Measurements from ENCODE around the gene HIP1R.
"Not testable (repeated sequence)": the region's sequence is repeated elsewhere in the genome, so short reads cannot be mapped to it uniquely, and the experiment has no call there.

The HIP1R gene

GRCh38 chr12:122878780-122879612 is 43.7 kb downstream of the HIP1R start:
- DNase-seq: no peak

DNA sequence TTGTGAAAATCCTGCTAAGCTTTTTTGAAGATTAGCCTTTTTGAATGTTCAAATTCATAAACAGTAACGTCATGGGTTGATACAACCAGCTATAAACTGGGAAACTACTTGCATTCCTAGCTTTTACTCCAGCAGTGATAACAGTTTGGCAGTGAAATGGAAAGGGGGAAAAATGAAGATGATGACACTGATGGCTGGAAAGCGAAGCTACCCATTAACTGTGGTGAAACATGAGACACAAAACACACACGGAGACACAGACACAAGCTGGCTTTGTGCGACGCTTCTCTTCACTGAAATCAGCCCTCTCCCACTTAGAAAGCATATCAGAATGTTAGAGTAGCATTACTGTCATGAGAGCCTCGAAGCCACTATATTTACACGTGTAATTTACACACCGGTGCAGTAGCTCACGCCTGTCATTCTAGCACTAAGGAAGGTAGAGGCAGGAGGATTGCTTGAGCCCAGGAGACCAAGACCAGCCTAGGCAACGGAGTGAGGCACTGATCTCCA is 45.0 kb downstream of the HIP1R start:
- no peak for DNase-seq

DNA sequence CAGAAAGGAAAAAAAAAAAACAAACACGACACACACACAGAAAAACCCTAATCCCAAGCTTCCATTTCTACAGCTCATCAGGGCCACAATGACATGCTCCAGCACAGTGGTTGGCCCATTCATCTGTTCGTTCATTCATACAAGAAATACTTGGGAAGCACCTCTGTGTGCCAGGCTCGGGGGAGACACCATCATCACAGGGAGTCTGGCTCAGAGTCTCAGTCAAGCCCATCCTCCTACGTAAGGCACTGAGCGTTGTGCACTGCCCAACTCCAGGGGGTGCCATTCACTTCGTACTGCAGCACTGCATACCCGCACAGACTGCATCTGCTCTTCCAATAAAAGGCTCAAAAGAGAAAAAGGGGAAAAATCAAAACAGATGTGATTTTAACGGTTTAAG is 45.4 kb downstream of the HIP1R start:
- no peak for DNase-seq

- no peak for DNase-seq
Observed at GRCh38 chr12:122882908-122883558, 47.8 kb downstream of the HIP1R start.

- no peak for DNase-seq
Observed at GRCh38 chr12:122884091-122884826, 49.0 kb downstream of the HIP1R start.

- DNase-seq: no peak
Observed at GRCh38 chr12:122884860-122885259, 49.6 kb downstream of the HIP1R start.

DNA sequence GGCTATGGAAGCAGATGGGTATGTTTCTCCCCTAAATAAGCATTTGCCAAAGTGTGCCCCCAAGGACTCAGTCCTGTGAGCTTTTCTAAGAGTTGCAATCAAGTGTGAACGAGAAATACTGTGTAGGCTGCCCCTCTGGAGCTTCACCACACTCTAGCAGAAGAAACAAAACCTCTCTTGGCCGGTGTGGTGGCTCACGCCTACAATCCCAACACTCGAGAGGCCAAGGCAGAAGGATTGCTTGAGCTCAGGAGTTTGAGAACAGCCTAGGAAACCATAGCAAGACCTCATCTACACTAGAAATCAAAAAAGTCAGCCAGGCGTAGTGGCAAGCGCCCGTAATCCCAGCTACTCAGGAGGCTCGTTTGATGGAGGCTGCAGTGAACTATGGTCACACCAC is 50.9 kb downstream of the HIP1R start:
- no peak for DNase-seq

- no peak for DNase-seq
Observed at GRCh38 chr12:122886851-122887818, 51.9 kb downstream of the HIP1R start.

DNA sequence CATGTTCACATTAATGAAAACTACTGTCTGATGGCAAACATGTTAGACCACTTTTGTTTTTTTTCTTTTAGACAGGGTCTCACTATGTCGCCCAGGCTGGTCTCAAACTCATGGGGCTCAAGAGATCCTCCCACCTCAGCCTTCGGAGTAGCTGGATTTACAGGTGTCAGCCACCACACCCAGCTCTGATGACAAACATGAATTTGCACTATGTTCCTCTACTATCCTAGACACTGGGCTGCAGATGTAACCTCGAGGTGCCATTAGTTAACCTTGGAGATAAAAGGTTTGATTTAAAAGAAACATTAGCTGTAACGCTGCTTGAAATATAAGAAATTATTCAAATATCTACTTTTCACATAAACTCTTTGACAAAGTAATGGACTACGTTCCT is 52.6 kb downstream of the HIP1R start:
- no peak for DNase-seq

GRCh38 chr12:122888232-122888752 is 53.0 kb downstream of the HIP1R start:
- DNase-seq: no peak

DNA sequence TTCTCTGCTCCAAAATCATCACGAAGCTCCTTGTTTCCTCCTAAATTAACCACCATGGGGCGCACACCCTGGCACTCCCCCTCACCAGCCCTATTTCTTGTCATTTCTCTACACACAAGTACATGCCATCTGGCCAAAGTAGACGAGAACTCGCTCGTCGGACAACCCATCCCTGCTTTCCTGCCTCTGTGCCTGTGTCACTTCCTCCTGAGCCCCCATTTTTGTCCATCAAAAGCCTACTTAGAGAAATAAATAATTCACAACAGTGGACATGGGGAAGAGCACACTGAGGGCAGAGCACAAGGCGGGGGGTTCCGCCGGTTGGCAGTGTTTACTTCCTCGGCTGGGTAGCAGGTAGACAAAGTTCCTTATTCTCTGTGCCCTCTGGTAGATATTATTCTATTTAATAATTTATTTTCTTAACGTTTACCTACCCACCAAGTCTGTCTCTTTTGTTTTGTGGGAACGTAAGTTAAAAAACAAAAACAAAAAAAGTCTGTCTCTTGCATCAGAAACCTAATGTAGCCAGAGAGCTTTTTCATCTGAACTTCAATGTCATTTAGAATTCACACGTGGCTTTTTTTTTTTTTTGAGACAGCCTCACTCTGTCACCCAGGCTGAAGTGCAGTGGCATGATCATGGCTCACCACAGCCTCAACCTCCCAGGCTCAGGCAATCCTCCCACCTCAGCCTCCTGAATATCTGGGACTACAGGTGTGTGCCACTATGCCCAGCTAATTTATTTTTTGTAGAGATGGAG is 54.7 kb downstream of the HIP1R start:
- DNase-seq: no peak

GRCh38 chr12:122891661-122892525 is 56.6 kb downstream of the HIP1R start:
- DNase-seq: no peak

DNA sequence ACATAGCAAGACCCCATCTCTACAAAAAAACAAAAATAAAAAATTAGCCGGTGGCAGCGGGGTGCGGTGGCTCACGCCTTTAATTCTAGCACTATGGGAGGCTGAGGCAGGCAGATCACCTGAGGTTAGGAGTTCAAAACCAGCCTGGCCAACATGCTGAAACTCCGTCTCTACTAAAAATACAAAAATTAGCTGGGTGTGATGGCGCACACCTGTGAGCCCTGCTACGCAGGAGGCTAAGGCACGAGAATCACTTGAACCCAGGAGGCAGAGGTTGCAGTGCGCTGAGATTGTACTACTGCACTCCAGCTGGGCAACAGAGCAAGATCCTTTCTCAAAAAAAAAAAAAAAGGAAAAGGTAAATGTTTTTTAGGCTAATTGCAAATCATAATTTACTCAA is 57.5 kb downstream of the HIP1R start:
- not testable (repeated sequence) for DNase-seq

- DNase-seq: no peak
Observed at GRCh38 chr12:122893208-122894153, 58.2 kb downstream of the HIP1R start.

DNA sequence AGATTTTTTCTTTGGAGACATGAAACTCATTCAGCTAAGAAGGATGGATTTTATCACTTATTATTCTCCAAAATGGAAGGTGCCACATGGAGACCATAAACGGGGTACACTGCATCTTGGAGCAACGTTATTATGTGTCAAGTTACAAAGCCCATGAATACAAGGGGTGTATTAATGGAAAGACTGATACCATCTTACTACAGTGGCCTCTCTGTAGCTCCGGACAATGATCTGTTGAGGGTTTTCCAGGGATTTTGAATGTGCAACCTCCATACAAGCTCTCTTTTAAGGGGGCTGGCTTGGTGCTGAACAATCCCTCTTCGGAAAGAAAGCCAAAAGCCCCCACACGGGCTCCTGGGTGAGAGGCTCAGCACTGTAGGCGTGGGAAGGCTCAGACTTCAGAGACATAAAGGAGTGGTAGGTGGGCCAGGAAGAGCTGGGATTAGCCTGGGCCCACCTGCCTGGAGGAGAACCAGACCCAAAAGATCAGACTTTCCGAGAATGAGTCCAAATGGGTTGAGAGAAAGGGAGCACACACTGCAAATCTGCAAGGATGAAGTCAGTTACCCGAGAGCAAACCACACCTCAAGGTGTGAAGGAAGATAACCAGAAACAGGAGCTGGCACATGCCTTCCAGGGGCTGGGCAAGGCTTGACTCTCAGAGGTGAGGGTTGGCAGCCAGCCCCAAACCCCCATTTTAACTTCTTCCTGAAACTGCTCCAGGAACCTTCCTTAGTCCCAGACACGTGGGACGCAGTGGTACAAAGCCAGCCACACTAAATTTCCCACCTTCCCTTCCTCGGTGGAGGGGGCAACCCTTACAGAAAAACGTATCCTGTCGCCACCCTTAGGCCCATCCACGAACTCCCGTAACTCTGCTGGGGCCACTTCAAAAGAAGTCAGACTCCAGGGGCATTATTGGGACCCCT is 59.2 kb downstream of the HIP1R start:
- DNase-seq: no peak

- no peak for DNase-seq
Observed at GRCh38 chr12:122895320-122895703, 60.1 kb downstream of the HIP1R start.

DNA sequence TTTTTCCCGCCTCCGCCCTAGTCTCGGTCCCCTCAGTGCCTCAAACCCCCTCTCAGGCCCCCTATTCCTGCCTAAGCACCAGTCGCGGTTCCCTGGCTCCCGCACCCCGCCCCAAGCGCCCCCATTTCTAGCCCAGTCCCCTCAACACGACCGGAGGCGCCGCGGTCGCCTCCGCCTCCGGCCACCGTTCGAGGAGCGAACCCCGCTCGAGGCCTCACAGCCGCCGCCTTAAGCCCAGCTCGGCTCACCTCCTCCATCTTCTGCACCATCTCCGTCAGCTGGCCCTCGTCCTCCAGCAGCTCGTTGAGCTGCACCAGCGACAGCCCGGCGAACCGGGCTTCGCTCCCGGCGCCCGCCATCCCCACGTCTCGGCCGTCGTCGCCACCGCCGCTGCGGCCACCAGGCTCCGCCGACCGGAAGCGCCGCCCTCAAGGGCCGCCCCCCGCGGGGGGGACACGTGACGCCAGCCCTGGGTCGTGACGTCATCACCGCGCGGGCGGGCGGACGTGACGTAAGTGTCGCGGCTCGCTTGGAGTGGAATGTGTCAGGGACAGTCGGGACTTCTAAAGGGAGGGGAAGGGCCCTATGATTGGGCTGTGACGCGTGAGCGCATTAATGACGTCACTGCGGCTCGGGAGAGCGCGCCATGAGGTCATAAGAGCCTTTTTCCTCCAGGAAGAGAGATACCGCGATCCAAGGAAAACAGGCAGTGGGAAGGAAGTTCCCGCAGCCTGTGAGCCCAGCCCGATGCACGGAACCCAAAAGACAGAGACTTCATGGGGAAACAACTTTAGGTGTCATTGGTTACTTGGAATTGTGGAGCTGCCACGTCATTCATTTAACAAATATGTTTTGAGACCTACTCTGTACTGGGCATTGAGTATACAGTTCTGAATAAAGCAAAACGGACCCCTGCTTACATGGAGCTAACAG is 60.7 kb downstream of the HIP1R start, which contains the start of gene VPS37B:
VPS37B (minus strand) TSS at position 421 of the 933 bp plus-strand sequence; CDS start at position 359, 62 bp downstream.
- no peak for DNase-seq
